HG02981 (cell line): Measurements from ENCODE around the gene DMBT1.

Experiments used
- ATAC-seq: cut with Tn5 transposase; IDR thresholded peaks from one replicate; pipeline ENCODE4 v1.9.1; 2021; ENCODE audit warnings: mild to moderate bottlenecking, moderate library complexity; ENCODE audit not compliant: unreplicated experiment

Gene DMBT1

GRCh38 chr10:122665946-122666345 is 105.4 kb downstream of the DMBT1 start:
- ATAC-seq = no peak

- no peak for ATAC-seq
These were observed 108.5 kb downstream of the DMBT1 start for GRCh38 chr10:122669045-122669444.

GRCh38 chr10:122669842-122670241 is 109.3 kb downstream of the DMBT1 start:
- ATAC-seq = no peak

GRCh38 chr10:122671355-122671754 is 110.8 kb downstream of the DMBT1 start:
- ATAC-seq = no peak

GRCh38 chr10:122672655-122673054 is 112.1 kb downstream of the DMBT1 start:
- ATAC-seq = no peak

- no peak for ATAC-seq
These were observed 112.7 kb downstream of the DMBT1 start for GRCh38 chr10:122673269-122673668.

GRCh38 chr10:122673731-122674130 is 113.2 kb downstream of the DMBT1 start:
- no peak for ATAC-seq

- no peak for ATAC-seq
These were observed 114.2 kb downstream of the DMBT1 start for GRCh38 chr10:122674781-122675180.

GRCh38 chr10:122675278-122675677 is 114.7 kb downstream of the DMBT1 start:
- ATAC-seq = no peak

- ATAC-seq = no peak
These were observed 117.7 kb downstream of the DMBT1 start for GRCh38 chr10:122678266-122678665.

GRCh38 chr10:122682522-122682921 is 122.0 kb downstream of the DMBT1 start:
- ATAC-seq = no peak

- no peak for ATAC-seq
These were observed 127.9 kb downstream of the DMBT1 start for GRCh38 chr10:122688293-122688989.

GRCh38 chr10:122689146-122689820 is 128.7 kb downstream of the DMBT1 start:
- ATAC-seq = no peak

- no peak for ATAC-seq
These were observed 132.2 kb downstream of the DMBT1 start for GRCh38 chr10:122692744-122693143.
